WTC11 (cell line): Measurements from ENCODE around the gene RASIP1. TPM values are rescaled to one million over a fixed set of nuclear protein-coding genes. Genes with fewer than 3 reads are reported as not detected.
A peak's percentile ranks its signal among the peaks of the same experiment; 100 is the strongest.

ENCODE experiments used
- ATAC-seq: fragments of 200-7000 bp; cut with Tn5 transposase; 2 replicates; pipeline ENCODE4 v1.10.0; 2021; ENCODE audit warnings: mild to moderate bottlenecking, moderate library complexity
- CTCF ChIA-PET: fragments of 300-600 bp; sonication (Branson Sonifier 250); formaldehyde crosslinking; loops from one replicate; lab custom pipeline; 2021; ENCODE audit warnings: antibody characterized with exemption; lab: Charles Lee
- POLR2A ChIA-PET: fragments of 350-600 bp; sonication (Branson Sonifier 250); formaldehyde crosslinking; loops from one replicate; lab custom pipeline; 2021; ENCODE audit warnings: antibody characterized with exemption; lab: Charles Lee
- DNase-seq: peaks from one replicate; pipeline ENCODE4 v3.0.0; 2021; ENCODE audit warnings: low spot score
- H3K27ac Mint-ChIP-seq: 2 replicates; pipeline ENCODE4 v1.8.0; 2021; ENCODE audit warnings: mixed read lengths
- H3K27me3 Mint-ChIP-seq: 2 replicates; pipeline ENCODE4 v1.8.0; 2021; ENCODE audit warnings: low read depth, mild to moderate bottlenecking, moderate library complexity, mixed read lengths
- H3K36me3 Mint-ChIP-seq: 2 replicates; pipeline ENCODE4 v1.8.0; 2021; ENCODE audit warnings: mixed read lengths
- H3K4me1 Mint-ChIP-seq: 2 replicates; pipeline ENCODE4 v1.8.0; 2022; ENCODE audit warnings: mixed read lengths
- H3K4me3 Mint-ChIP-seq: 2 replicates; pipeline ENCODE4 v1.8.0; 2021; ENCODE audit warnings: mild to moderate bottlenecking, moderate library complexity, mixed read lengths
- H3K9me3 Mint-ChIP-seq: 2 replicates; pipeline ENCODE4 v1.8.0; 2021; ENCODE audit warnings: mixed read lengths
- AFF4 ChIP-seq: sonication (generic); formaldehyde crosslinking; IDR thresholded peaks from 2 replicates; pipeline ENCODE4 v1.8.1; 2023; ENCODE audit warnings: mild to moderate bottlenecking, missing genetic modification reagents, borderline replicate concordance
- ATF3 ChIP-seq: sonication (generic); formaldehyde crosslinking; conservative IDR thresholded peaks from 2 replicates; pipeline ENCODE4 v1.8.1; 2022; ENCODE audit warnings: mild to moderate bottlenecking, missing genetic modification reagents
- CDX4 ChIP-seq: fragments of 250-450 bp; sonication (Bioruptor Pico); IDR thresholded peaks from 2 replicates; pipeline ENCODE4 v1.9.0; 2021; ENCODE audit warnings: moderate library complexity, mild to moderate bottlenecking, inconsistent platforms, borderline replicate concordance
- ESRRA ChIP-seq: sonication (generic); formaldehyde crosslinking; IDR thresholded peaks from 2 replicates; pipeline ENCODE4 v1.8.1; 2022; ENCODE audit warnings: mild to moderate bottlenecking, missing genetic modification reagents, borderline replicate concordance
- ETV6 ChIP-seq: sonication (generic); formaldehyde crosslinking; IDR thresholded peaks from 2 replicates; pipeline ENCODE4 v1.8.1; 2022; ENCODE audit warnings: mild to moderate bottlenecking, missing genetic modification reagents
- FOXP1 ChIP-seq: sonication (generic); formaldehyde crosslinking; IDR thresholded peaks from 2 replicates; pipeline ENCODE4 v1.8.0; 2022; ENCODE audit warnings: missing genetic modification reagents, mild to moderate bottlenecking, moderate library complexity, borderline replicate concordance
- HMGXB4 ChIP-seq: sonication (generic); formaldehyde crosslinking; IDR thresholded peaks from 2 replicates; pipeline ENCODE4 v1.8.1; 2023; ENCODE audit warnings: mild to moderate bottlenecking, moderate library complexity, missing genetic modification reagents
- IRF2 ChIP-seq: sonication (generic); formaldehyde crosslinking; IDR thresholded peaks from 2 replicates; pipeline ENCODE4 v1.8.0; 2022; ENCODE audit warnings: low read depth, missing genetic modification reagents, borderline replicate concordance
- JAZF1 ChIP-seq: fragments of 250-450 bp; sonication (Bioruptor Pico); IDR thresholded peaks from 2 replicates; pipeline ENCODE4 v1.9.0; 2021; ENCODE audit warnings: moderate library complexity, mild to moderate bottlenecking, inconsistent platforms
- MYBL2 ChIP-seq: sonication (generic); formaldehyde crosslinking; IDR thresholded peaks from 2 replicates; pipeline ENCODE4 v1.8.1; 2023; ENCODE audit warnings: mild to moderate bottlenecking, moderate library complexity, missing genetic modification reagents
- PRRX2 ChIP-seq: fragments of 250-450 bp; sonication (Bioruptor Pico); IDR thresholded peaks from 2 replicates; pipeline ENCODE4 v1.8.0; 2021; ENCODE audit warnings: mild to moderate bottlenecking
- TEAD1 ChIP-seq: sonication (generic); formaldehyde crosslinking; IDR thresholded peaks from 2 replicates; pipeline ENCODE4 v1.8.0; 2022; ENCODE audit warnings: mild to moderate bottlenecking, missing genetic modification reagents
- USF2 ChIP-seq: sonication (generic); formaldehyde crosslinking; IDR thresholded peaks from 2 replicates; pipeline ENCODE4 v1.8.1; 2023; ENCODE audit warnings: mild to moderate bottlenecking, missing genetic modification reagents, moderate library complexity
- ZBTB21 ChIP-seq: sonication (generic); formaldehyde crosslinking; IDR thresholded peaks from 2 replicates; pipeline ENCODE4 v1.8.1; 2023; ENCODE audit warnings: mild to moderate bottlenecking, missing genetic modification reagents, borderline replicate concordance
- ZBTB43 ChIP-seq: sonication (generic); formaldehyde crosslinking; IDR thresholded peaks from 2 replicates; pipeline ENCODE4 v1.8.1; 2023; ENCODE audit warnings: mild to moderate bottlenecking, missing genetic modification reagents
- ZMAT4 ChIP-seq: fragments of 250-450 bp; sonication (Bioruptor Pico); IDR thresholded peaks from 2 replicates; pipeline ENCODE4 v1.9.0; 2021; ENCODE audit warnings: mild to moderate bottlenecking
- ZNF138 ChIP-seq: sonication (generic); formaldehyde crosslinking; conservative IDR thresholded peaks from 2 replicates; pipeline ENCODE4 v1.8.1; 2022; ENCODE audit warnings: mild to moderate bottlenecking, moderate library complexity, missing genetic modification reagents
- ZNF396 ChIP-seq: fragments of 250-450 bp; sonication (Bioruptor Pico); IDR thresholded peaks from 2 replicates; pipeline ENCODE4 v1.8.0; 2021; ENCODE audit warnings: mild to moderate bottlenecking, moderate library complexity, borderline replicate concordance
- total RNA-seq: library from RNA; stranded (reverse); gene quantifications from 3 replicates; pipeline ENCODE4 v1.2.3, GENCODE V29; 2021

The RASIP1 gene
- total RNA-seq, 1 experiment from 2014 or later = 4.4 TPM

- POLR2A ChIA-PET = interaction anchor here (1.0 to 2.2 kb wide), 2 partner anchors 23 to 45 kb away, joined by 3 to 14 read pairs; partner anchors contain the start of gene FUT2
- H3K27ac Mint-ChIP-seq = no peak within 1 kb of the TSS
- ATAC-seq = no peak
- TF ChIP-seq IRF2 (no peak), ZNF396 (CRISPR knock-in tag) (no peak), ZNF138 (CRISPR knock-in tag) (no peak), HMGXB4 (no peak), ZBTB43 (CRISPR knock-in tag) (no peak), FOXP1 (CRISPR knock-in tag) (no peak), ESRRA (no peak), AFF4 (CRISPR knock-in tag) (no peak), TEAD1 (no peak), ATF3 (CRISPR knock-in tag) (no peak), ZBTB21 (CRISPR knock-in tag) (no peak), JAZF1 (no peak), MYBL2 (CRISPR knock-in tag) (no peak), CDX4 (CRISPR knock-in tag) (no peak), ETV6 (CRISPR knock-in tag) (no peak), USF2 (CRISPR knock-in tag) (no peak)
- TF ChIP-seq, all 79 proteins: peak for 0
- Mint-ChIP-seq H3K4me1 (peaks cover 26% of the 10 kb centered on the region), H3K27me3 (peaks cover 17% of the 10 kb centered on the region), H3K4me3 (peak within 1 kb of the TSS; percentile 37), H3K36me3 (no peaks in the 10 kb centered on the region), H3K9me3 (peaks cover 10% of the 10 kb centered on the region)
- peak; percentile 25 for DNase-seq
- CTCF ChIA-PET = interaction anchor here (1.1 to 4.0 kb wide), 5 partner anchors 23 to 65 kb away, joined by 3 to 56 read pairs (median 29); partner anchors contain the start of genes CA11 and FUT2
These were observed 67.4 kb downstream of the RASIP1 start, which contains the start of gene NTN5 for GRCh38 chr19:48672994-48673393. NTN5 (minus strand) TSS chr19:48673017; CDS start chr19:48670986, 2,031 bp downstream.

- CTCF ChIA-PET = interaction anchor here (0.6 to 1.6 kb wide), 3 partner anchors 24 to 27 kb away, joined by 3 read pairs; partner anchors contain the start of genes CA11 and FUT2
- Mint-ChIP-seq H3K27me3 (peaks cover 17% of the 10 kb centered on the region), H3K27ac (no peak overlapping the region), H3K36me3 (no peaks in the 10 kb centered on the region), H3K4me1 (peaks cover 26% of the 10 kb centered on the region), H3K4me3 (no peak overlapping the region), H3K9me3 (peaks cover 10% of the 10 kb centered on the region)
- no peak for TF ChIP-seq ZMAT4 (CRISPR knock-in tag)
- TF ChIP-seq CDX4 (CRISPR knock-in tag) = no peak
- TF ChIP-seq PRRX2 (CRISPR knock-in tag) = no peak
- DNase-seq (no peak), ATAC-seq (no peak)
- POLR2A ChIA-PET = no interaction called here
These were observed 68.9 kb downstream of the RASIP1 start for GRCh38 chr19:48671446-48671995.
